Measurements from ENCODE around the gene KCND2.

DNA sequence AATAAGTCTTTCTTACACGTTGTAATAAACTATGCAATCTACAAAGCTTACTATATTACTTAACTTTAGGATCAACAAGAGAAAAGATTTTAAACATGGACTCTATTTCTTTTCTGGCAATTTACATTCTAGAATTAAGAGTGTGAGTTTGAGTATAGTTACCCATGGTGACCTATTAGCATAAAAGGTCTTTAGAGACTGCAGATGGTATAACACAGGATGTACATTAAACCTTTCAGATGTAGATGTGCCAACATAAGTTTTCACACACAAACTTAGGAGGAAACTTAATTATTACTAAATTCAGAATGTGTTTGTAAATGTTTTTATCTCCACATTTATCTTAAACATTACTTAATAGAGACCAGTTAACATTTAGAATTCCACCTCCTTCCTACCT is 54.1 kb downstream of the KCND2 start:
- TF ChIP-seq EZH2 (IDR thresholded peaks at IDR 0.05; ENCODE audit: borderline replicate concordance, low read depth, low read length, severe bottlenecking), result no peak
- TF ChIP-seq, protein P1, sequence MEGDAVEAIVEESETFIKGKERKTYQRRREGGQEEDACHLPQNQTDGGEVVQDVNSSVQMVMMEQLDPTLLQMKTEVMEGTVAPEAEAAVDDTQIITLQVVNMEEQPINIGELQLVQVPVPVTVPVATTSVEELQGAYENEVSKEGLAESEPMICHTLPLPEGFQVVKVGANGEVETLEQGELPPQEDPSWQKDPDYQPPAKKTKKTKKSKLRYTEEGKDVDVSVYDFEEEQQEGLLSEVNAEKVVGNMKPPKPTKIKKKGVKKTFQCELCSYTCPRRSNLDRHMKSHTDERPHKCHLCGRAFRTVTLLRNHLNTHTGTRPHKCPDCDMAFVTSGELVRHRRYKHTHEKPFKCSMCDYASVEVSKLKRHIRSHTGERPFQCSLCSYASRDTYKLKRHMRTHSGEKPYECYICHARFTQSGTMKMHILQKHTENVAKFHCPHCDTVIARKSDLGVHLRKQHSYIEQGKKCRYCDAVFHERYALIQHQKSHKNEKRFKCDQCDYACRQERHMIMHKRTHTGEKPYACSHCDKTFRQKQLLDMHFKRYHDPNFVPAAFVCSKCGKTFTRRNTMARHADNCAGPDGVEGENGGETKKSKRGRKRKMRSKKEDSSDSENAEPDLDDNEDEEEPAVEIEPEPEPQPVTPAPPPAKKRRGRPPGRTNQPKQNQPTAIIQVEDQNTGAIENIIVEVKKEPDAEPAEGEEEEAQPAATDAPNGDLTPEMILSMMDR (IDR thresholded peaks at IDR 0.05; ENCODE audit: borderline replicate concordance, extremely low read depth, low read length, poor library complexity, severe bottlenecking), result no peak

All from DND-41 (cell line).